H1 (cell line): ENCODE results near the gene CLEC10A.

Experiments used
- BACH1 ChIP-seq: IDR thresholded peaks from 2 replicates; pipeline ENCODE4 v1.6.1; 2012; ENCODE audit warnings: low read length, improper control_type of control experiment
- CEBPB ChIP-seq: IDR thresholded peaks from 2 replicates; pipeline ENCODE4 v1.6.1; 2012; ENCODE audit warnings: low read depth, low read length
- CHD2 ChIP-seq: IDR thresholded peaks from 2 replicates; pipeline ENCODE4 v1.6.1; 2012; ENCODE audit warnings: low read length, improper control_type of control experiment
- EP300 ChIP-seq, 2 experiments: IDR thresholded peaks; 1 replicate in 1 of 2; 2 replicates in 1 of 2; pipeline ENCODE4 v1.6.1; 2011 to 2012; ENCODE audit warnings: low read depth in 2 of 2, low read length in 2 of 2, mild to moderate bottlenecking in 2 of 2, borderline replicate concordance in 1 of 2, inconsistent platforms in 1 of 2, moderate library complexity in 1 of 2
- EZH2 ChIP-seq: fragments of 200-600 bp; sonication (generic); IDR thresholded peaks from 2 replicates; pipeline ENCODE4 v1.7.1; 2012; ENCODE audit warnings: low read depth, mild to moderate bottlenecking, moderate library complexity, low read length, inconsistent platforms; ENCODE audit not compliant: severe bottlenecking
- NRF1 ChIP-seq: IDR thresholded peaks from 2 replicates; pipeline ENCODE4 v1.6.1; 2011; ENCODE audit warnings: mild to moderate bottlenecking, low read depth, low read length, improper control_type of control experiment
- PHF8 ChIP-seq: fragments of 200-600 bp; sonication (generic); conservative IDR thresholded peaks from 2 replicates; pipeline ENCODE4 v1.7.1; 2012; ENCODE audit warnings: low read depth, mild to moderate bottlenecking, inconsistent platforms, low read length, moderate library complexity
- POLR2A ChIP-seq, 2 experiments: IDR thresholded peaks; 1 replicate in 1 of 2; 2 replicates in 1 of 2; pipeline ENCODE4 v1.6.1; 2011; ENCODE audit warnings: low read depth in 2 of 2, low read length in 2 of 2, mild to moderate bottlenecking in 2 of 2; ENCODE audit errors: control extremely low read depth in 1 of 2
- POU5F1 ChIP-seq: IDR thresholded peaks from 2 replicates; pipeline ENCODE4 v1.6.1; 2011; ENCODE audit warnings: low read depth, mild to moderate bottlenecking, low read length, moderate library complexity
- TCF12 ChIP-seq: IDR thresholded peaks from 2 replicates; pipeline ENCODE4 v1.6.1; 2011; ENCODE audit warnings: low read depth, mild to moderate bottlenecking, low read length
- TEAD4 ChIP-seq: IDR thresholded peaks from 2 replicates; pipeline ENCODE4 v1.6.1; 2012; ENCODE audit warnings: low read depth, low read length, inconsistent platforms, mixed read lengths
- YY1 ChIP-seq: IDR thresholded peaks from 2 replicates; pipeline ENCODE4 v1.6.1; 2011; ENCODE audit warnings: low read depth, mild to moderate bottlenecking, low read length
- TF ChIP-seq, protein P1 (sequence below): IDR thresholded peaks from 2 replicates; pipeline ENCODE4 v1.6.1; 2012; ENCODE audit warnings: inconsistent platforms
- TF ChIP-seq, protein P2 (sequence below), 3 experiments: IDR thresholded peaks; 1 replicate in 2 of 3; 2 replicates in 1 of 3; pipeline versions ENCODE4 v1.5.1 to v1.6.1; 2011; ENCODE audit warnings: low read length in 3 of 3, mild to moderate bottlenecking in 3 of 3, inconsistent platforms in 2 of 3, low read depth in 1 of 3, moderate library complexity in 1 of 3; ENCODE audit not compliant: insufficient read depth in 1 of 3; ENCODE audit errors: control extremely low read depth in 1 of 3

DNA sequence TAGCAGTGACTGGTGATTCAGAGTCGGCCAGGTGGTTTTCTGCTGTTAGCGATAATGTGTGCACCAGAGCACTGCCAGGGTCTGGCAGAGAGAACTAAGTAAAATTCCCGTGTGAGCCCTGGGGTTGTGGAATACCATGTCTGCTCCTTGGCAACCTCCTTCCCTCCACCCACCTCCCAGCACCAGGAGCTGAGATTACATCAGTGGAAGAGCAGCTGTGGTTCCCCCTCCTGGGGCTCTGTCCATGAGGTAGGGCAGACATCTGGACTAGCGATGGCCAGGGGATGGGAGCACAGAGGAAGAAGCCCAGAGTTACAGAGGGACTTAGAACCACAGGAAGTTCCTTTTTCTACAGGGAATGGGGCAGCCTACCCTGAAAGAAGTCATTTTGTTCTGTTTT lies 15.8 kb downstream of the CLEC10A start:
- TF ChIP-seq PHF8, result no peak
- TF ChIP-seq, protein P1, sequence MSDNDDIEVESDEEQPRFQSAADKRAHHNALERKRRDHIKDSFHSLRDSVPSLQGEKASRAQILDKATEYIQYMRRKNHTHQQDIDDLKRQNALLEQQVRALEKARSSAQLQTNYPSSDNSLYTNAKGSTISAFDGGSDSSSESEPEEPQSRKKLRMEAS, result no peak
- no peak for TF ChIP-seq TEAD4
- TF ChIP-seq, protein P2, sequence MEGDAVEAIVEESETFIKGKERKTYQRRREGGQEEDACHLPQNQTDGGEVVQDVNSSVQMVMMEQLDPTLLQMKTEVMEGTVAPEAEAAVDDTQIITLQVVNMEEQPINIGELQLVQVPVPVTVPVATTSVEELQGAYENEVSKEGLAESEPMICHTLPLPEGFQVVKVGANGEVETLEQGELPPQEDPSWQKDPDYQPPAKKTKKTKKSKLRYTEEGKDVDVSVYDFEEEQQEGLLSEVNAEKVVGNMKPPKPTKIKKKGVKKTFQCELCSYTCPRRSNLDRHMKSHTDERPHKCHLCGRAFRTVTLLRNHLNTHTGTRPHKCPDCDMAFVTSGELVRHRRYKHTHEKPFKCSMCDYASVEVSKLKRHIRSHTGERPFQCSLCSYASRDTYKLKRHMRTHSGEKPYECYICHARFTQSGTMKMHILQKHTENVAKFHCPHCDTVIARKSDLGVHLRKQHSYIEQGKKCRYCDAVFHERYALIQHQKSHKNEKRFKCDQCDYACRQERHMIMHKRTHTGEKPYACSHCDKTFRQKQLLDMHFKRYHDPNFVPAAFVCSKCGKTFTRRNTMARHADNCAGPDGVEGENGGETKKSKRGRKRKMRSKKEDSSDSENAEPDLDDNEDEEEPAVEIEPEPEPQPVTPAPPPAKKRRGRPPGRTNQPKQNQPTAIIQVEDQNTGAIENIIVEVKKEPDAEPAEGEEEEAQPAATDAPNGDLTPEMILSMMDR (IDR thresholded peaks at IDR 0.05; ENCODE audit: control extremely low read depth in 1 of 3, insufficient read depth in 1 of 3, low read depth in 1 of 3, low read length in 3 of 3), result no peak
- TF ChIP-seq NRF1, result no peak
- TF ChIP-seq EP300 (IDR thresholded peaks at IDR 0.05; ENCODE audit: borderline replicate concordance in 1 of 2, low read depth in 2 of 2, low read length in 2 of 2), result no peak
- TF ChIP-seq POU5F1, result no peak
- no peak for TF ChIP-seq YY1
- no peak for TF ChIP-seq TCF12
- no peak for TF ChIP-seq EZH2
- no peak for TF ChIP-seq CHD2
- TF ChIP-seq BACH1, result no peak
- TF ChIP-seq CEBPB, result no peak
- no peak for TF ChIP-seq POLR2A (IDR thresholded peaks at IDR 0.05; ENCODE audit: control extremely low read depth in 1 of 2, low read depth in 2 of 2, low read length in 2 of 2)
